Measurements from ENCODE around the gene RIMBP2.

Gene RIMBP2

DNA sequence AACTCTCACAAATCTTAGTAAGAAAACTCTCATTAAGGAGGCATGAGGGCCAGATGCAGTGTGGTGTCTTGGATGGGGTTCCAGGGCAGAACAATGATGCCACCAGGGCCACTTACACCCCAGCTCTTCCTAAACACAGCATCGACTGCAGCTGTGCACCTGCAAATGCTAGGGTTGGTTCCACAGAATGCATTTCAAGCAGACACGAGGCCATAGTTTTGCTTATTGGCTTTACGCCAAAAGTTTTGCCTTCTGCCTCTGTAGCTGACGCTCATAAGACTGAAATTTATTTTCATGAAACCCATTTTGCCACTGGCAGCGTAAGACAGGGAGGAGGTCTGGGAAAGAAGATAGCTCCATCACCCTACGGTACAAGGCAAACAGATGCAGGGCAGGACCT lies 179.0 kb downstream of the RIMBP2 start:
- in situ Hi-C loops (cut with MboI; ENCODE audit: low sequenced_read_pairs, unreplicated experiment) = no loop called here
- TF ChIP-seq CTCF (IDR thresholded peaks at IDR 0.05; ENCODE audit: borderline replicate concordance, control extremely low read depth, extremely low read depth, insufficient read depth, missing control alignments) = no peak
- no peak for DNase-seq (ENCODE audit: low spot score)

DNA sequence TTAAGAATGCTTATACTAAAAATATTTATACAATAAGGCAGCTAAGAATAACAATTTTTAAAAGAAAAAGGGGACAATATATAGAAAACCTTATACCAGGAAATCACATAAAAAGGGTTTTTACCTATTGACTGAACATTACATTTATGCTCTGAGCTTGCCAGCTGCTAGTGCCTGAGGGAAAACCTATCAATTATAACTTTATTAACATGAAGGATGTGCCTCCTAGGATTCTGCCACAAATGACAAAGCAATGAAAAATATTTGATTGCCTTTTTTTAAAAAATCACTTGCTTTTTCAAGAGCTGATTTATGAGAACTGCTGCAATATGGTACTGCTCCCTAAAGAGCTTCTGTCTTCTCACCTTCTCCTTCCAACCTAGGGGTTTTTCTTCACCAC lies 185.7 kb downstream of the RIMBP2 start:
- DNase-seq (ENCODE audit: low spot score) = no peak
- in situ Hi-C loops (cut with MboI; ENCODE audit: low sequenced_read_pairs, unreplicated experiment) = no loop called here
- TF ChIP-seq CTCF (IDR thresholded peaks at IDR 0.05; ENCODE audit: borderline replicate concordance, control extremely low read depth, extremely low read depth, insufficient read depth, missing control alignments) = no peak

GRCh38 chr12:130529781-130530180 lies 186.3 kb downstream of the RIMBP2 start:
- no peak for DNase-seq (ENCODE audit: low spot score)
- no peak for TF ChIP-seq CTCF (IDR thresholded peaks at IDR 0.05; ENCODE audit: borderline replicate concordance, control extremely low read depth, extremely low read depth, insufficient read depth, missing control alignments)
- in situ Hi-C loops (cut with MboI; ENCODE audit: low sequenced_read_pairs, unreplicated experiment) = no loop called here

GRCh38 chr12:130527239-130527638 lies 188.9 kb downstream of the RIMBP2 start:
- in situ Hi-C loops (cut with MboI; ENCODE audit: low sequenced_read_pairs, unreplicated experiment) = no loop called here
- DNase-seq (ENCODE audit: low spot score) = no peak
- TF ChIP-seq CTCF (IDR thresholded peaks at IDR 0.05; ENCODE audit: borderline replicate concordance, control extremely low read depth, extremely low read depth, insufficient read depth, missing control alignments) = no peak

DNA sequence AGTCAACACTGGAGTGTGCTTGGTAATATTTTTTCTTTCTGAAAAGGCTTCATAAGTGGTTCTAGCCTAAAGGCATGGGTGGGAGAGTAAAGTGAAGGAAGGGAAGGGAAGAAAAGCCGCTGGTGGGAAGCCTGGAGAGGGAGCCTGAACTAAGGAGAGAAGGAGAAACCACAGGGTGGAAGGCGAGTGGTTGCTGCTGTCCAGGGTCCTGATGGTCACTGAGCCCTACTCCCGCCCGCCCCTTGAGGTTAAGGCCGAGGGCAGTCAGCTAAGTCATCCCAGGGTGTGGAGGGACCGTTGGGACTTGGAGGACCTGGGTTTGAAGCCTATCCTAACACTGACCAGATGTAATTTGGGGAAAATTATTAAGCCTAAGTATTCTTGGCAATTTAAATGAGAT lies 189.3 kb downstream of the RIMBP2 start:
- in situ Hi-C loops (cut with MboI; ENCODE audit: low sequenced_read_pairs, unreplicated experiment) = no loop called here
- TF ChIP-seq CTCF (IDR thresholded peaks at IDR 0.05; ENCODE audit: borderline replicate concordance, control extremely low read depth, extremely low read depth, insufficient read depth, missing control alignments) = no peak
- DNase-seq (ENCODE audit: low spot score) = no peak

DNA sequence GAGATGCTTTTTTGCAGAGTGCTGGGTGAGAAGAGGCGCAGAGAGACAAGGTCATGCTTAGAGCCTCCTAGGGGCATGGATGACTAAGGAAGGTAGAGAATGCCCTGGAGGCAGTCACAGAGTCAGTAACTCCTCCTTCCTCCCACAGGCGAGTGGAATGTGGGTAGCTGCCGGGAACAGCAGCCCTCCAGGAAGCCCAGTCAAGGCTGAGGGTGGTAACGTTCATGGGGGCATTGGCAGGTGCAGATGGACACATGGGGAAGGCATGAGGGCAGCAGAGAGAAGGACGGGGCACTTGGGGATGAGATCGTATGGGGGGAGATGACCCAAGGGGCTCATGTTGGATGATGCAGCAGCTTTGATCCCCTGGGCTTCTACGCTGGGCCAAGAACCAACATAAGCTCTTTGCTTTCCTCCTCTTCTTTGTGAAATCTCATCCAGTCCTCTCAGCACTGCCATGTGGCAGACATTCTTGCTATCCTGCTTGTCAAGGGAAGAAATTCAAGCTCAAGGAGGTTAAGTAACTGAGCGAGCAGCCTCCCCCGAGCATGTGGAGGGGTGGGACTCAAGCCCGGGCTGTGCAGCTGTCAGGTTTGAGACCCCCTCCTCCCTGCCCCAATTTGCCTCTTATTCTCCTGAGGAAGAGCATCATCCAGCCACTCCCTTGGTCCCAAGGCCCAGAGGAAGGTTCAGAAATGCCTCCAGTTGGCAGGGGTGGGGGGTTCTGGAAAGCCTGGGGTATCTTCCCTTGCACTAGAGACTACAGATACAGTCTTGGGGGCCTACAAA lies 190.5 kb downstream of the RIMBP2 start:
- no peak for TF ChIP-seq CTCF (IDR thresholded peaks at IDR 0.05; ENCODE audit: borderline replicate concordance, control extremely low read depth, extremely low read depth, insufficient read depth, missing control alignments)
- in situ Hi-C loops (cut with MboI; ENCODE audit: low sequenced_read_pairs, unreplicated experiment) = no loop called here
- no peak for DNase-seq (ENCODE audit: low spot score)
